ENCODE measurements around the gene MSMO1. TPM values are rescaled to one million over a fixed set of nuclear protein-coding genes. Genes with fewer than 3 reads are reported as not detected.
"Not testable (repeated sequence)": the region's sequence is repeated elsewhere in the genome, so short reads cannot be mapped to it uniquely, and the experiment has no call there.

The MSMO1 gene
- 145 TPM for polyA plus RNA-seq
- long read RNA-seq, donor 1, transcript MSMO1-201 (6 exons, 2,269 nt): major isoform, 55 of 202 reads
- long read RNA-seq, donor 1, partial matches to known transcripts: 142 of 202 reads
- long read RNA-seq, donor 1, other reads (novel, unspliced or antisense): 0 of 202 reads
- long read RNA-seq, donor 2, transcript MSMO1-202 (5 exons, 1,789 nt): minor isoform, 5 of 159 reads
- long read RNA-seq, donor 2, transcript MSMO1-201 (6 exons, 2,269 nt): major isoform, 126 of 159 reads
- long read RNA-seq, donor 2, partial matches to known transcripts: 27 of 159 reads
- long read RNA-seq, donor 2, other reads (novel, unspliced or antisense): 0 of 159 reads
- long read RNA-seq, donor 3, transcript MSMO1-201 (6 exons, 2,269 nt): major isoform, 106 of 133 reads
- long read RNA-seq, donor 3, transcript MSMO1-202 (5 exons, 1,789 nt): minor isoform, 5 of 133 reads
- long read RNA-seq, donor 3, partial matches to known transcripts: 14 of 133 reads
- long read RNA-seq, donor 3, other reads (novel, unspliced or antisense): 6 of 133 reads
- long read RNA-seq, donor 4, transcript MSMO1-201 (6 exons, 2,269 nt): major isoform, 8 of 9 reads
- long read RNA-seq, donor 4, partial matches to known transcripts: 0 of 9 reads
- long read RNA-seq, donor 4, other reads (novel, unspliced or antisense): 0 of 9 reads
- long read RNA-seq, donor 5, transcript MSMO1-201 (6 exons, 2,269 nt): major isoform, 26 of 28 reads
- long read RNA-seq, donor 5, partial matches to known transcripts: 0 of 28 reads
- long read RNA-seq, donor 5, other reads (novel, unspliced or antisense): 0 of 28 reads
- long read RNA-seq, donor 6, transcript MSMO1-201 (6 exons, 2,269 nt): major isoform, 64 of 253 reads
- long read RNA-seq, donor 6, partial matches to known transcripts: 186 of 253 reads
- long read RNA-seq, donor 6, other reads (novel, unspliced or antisense): 0 of 253 reads
- long read RNA-seq, donor 7, transcript MSMO1-201 (6 exons, 2,269 nt): major isoform, 16 of 45 reads
- long read RNA-seq, donor 7, partial matches to known transcripts: 27 of 45 reads
- long read RNA-seq, donor 7, other reads (novel, unspliced or antisense): 0 of 45 reads
- long read RNA-seq, donor 8, transcript MSMO1-201 (6 exons, 2,269 nt): major isoform, 104 of 154 reads
- long read RNA-seq, donor 8, partial matches to known transcripts: 46 of 154 reads
- long read RNA-seq, donor 8, other reads (novel, unspliced or antisense): 0 of 154 reads
- long read RNA-seq, donor 9, transcript MSMO1-201 (6 exons, 2,269 nt): major isoform, 57 of 85 reads
- long read RNA-seq, donor 9, partial matches to known transcripts: 17 of 85 reads
- long read RNA-seq, donor 9, other reads (novel, unspliced or antisense): 5 of 85 reads
- long read RNA-seq, donor 10, transcript MSMO1-201 (6 exons, 2,269 nt): major isoform, 88 of 108 reads
- long read RNA-seq, donor 10, partial matches to known transcripts: 16 of 108 reads
- long read RNA-seq, donor 10, other reads (novel, unspliced or antisense): 0 of 108 reads
- long read RNA-seq, donor 11, transcript MSMO1-201 (6 exons, 2,269 nt): major isoform, 72 of 89 reads
- long read RNA-seq, donor 11, partial matches to known transcripts: 8 of 89 reads
- long read RNA-seq, donor 11, other reads (novel, unspliced or antisense): 5 of 89 reads

GRCh38 chr4:165327211-165328100 lies at the start of gene MSMO1:
Gene MSMO1, plus strand, starts transcription at chr4:165327669. Its CDS starts 5,702 bp downstream, at chr4:165333371.
- no CpG with 5 or more reads among the region's 76 CpGs for WGBS (ENCODE audit: insufficient coverage, low lambda C conversion rate)
- Histone ChIP-seq H3K4me1 (ENCODE audit: control insufficient read depth, insufficient read depth, low read length) (peaks cover 5% of the 10 kb centered on the region), H3K4me3 (ENCODE audit: low read length) (peak within 1 kb of the TSS; percentile 77)

GRCh38 chr4:165279531-165279930 lies 47.9 kb upstream of the MSMO1 start:
- H3K4me1 ChIP-seq (ENCODE audit: control insufficient read depth, insufficient read depth, low read length); H3K27me3 ChIP-seq (ENCODE audit: control insufficient read depth, insufficient read depth, low read length); H3K27ac ChIP-seq (ENCODE audit: low read length); DNase-seq; H3K36me3 ChIP-seq (ENCODE audit: control insufficient read depth, insufficient read depth, low read length); H3K9me3 ChIP-seq (ENCODE audit: control insufficient read depth, low read depth, low read length); H3K4me3 ChIP-seq (ENCODE audit: low read length): not testable (repeated sequence)
- WGBS (ENCODE audit: insufficient coverage, low lambda C conversion rate): 90% methylated on average over 4 of the region's 20 CpGs

More at GRCh38 chr4:165327211-165328100, at the start of gene MSMO1:
- DNase-seq: peak; percentile 100
- Histone ChIP-seq H3K27me3 (ENCODE audit: control insufficient read depth, insufficient read depth, low read length) (no peaks in the 10 kb centered on the region), H3K27ac (ENCODE audit: low read length) (peak within 1 kb of the TSS; percentile 97), H3K36me3 (ENCODE audit: control insufficient read depth, insufficient read depth, low read length) (peaks cover 7% of the 10 kb centered on the region), H3K9me3 (ENCODE audit: control insufficient read depth, low read depth, low read length) (no peaks in the 10 kb centered on the region)

- no CpG with 5 or more reads among the region's 3 CpGs for WGBS (ENCODE audit: insufficient coverage, low lambda C conversion rate)
- H3K27me3 ChIP-seq (ENCODE audit: control insufficient read depth, insufficient read depth, low read length); H3K36me3 ChIP-seq (ENCODE audit: control insufficient read depth, insufficient read depth, low read length); DNase-seq; H3K9me3 ChIP-seq (ENCODE audit: control insufficient read depth, low read depth, low read length); H3K4me1 ChIP-seq (ENCODE audit: control insufficient read depth, insufficient read depth, low read length); H3K4me3 ChIP-seq (ENCODE audit: low read length); H3K27ac ChIP-seq (ENCODE audit: low read length): not testable (repeated sequence)
Observed at GRCh38 chr4:165284697-165285096, 42.8 kb upstream of the MSMO1 start.

GRCh38 chr4:165286619-165287340 lies 40.7 kb upstream of the MSMO1 start:
- not testable (repeated sequence) for H3K4me1 ChIP-seq (ENCODE audit: control insufficient read depth, insufficient read depth, low read length); H3K27ac ChIP-seq (ENCODE audit: low read length); H3K27me3 ChIP-seq (ENCODE audit: control insufficient read depth, insufficient read depth, low read length); H3K36me3 ChIP-seq (ENCODE audit: control insufficient read depth, insufficient read depth, low read length); H3K9me3 ChIP-seq (ENCODE audit: control insufficient read depth, low read depth, low read length); DNase-seq; H3K4me3 ChIP-seq (ENCODE audit: low read length)
- no CpG with 5 or more reads among the region's 4 CpGs for WGBS (ENCODE audit: insufficient coverage, low lambda C conversion rate)

GRCh38 chr4:165288226-165288625 lies 39.2 kb upstream of the MSMO1 start:
- Histone ChIP-seq H3K4me1 (ENCODE audit: control insufficient read depth, insufficient read depth, low read length) (no peaks in the 10 kb centered on the region), H3K4me3 (ENCODE audit: low read length) (no peak overlapping the region), H3K36me3 (ENCODE audit: control insufficient read depth, insufficient read depth, low read length) (no peaks in the 10 kb centered on the region), H3K27ac (ENCODE audit: low read length) (no peak overlapping the region), H3K9me3 (ENCODE audit: control insufficient read depth, low read depth, low read length) (no peaks in the 10 kb centered on the region), H3K27me3 (ENCODE audit: control insufficient read depth, insufficient read depth, low read length) (no peaks in the 10 kb centered on the region)
- WGBS (ENCODE audit: insufficient coverage, low lambda C conversion rate): 63% methylated on average over 1 of the region's 3 CpGs
- DNase-seq: no peak

GRCh38 chr4:165288639-165289422 lies 38.6 kb upstream of the MSMO1 start:
- Histone ChIP-seq H3K4me1 (ENCODE audit: control insufficient read depth, insufficient read depth, low read length) (no peaks in the 10 kb centered on the region), H3K36me3 (ENCODE audit: control insufficient read depth, insufficient read depth, low read length) (no peaks in the 10 kb centered on the region), H3K27ac (ENCODE audit: low read length) (no peak overlapping the region), H3K4me3 (ENCODE audit: low read length) (no peak overlapping the region), H3K27me3 (ENCODE audit: control insufficient read depth, insufficient read depth, low read length) (no peaks in the 10 kb centered on the region), H3K9me3 (ENCODE audit: control insufficient read depth, low read depth, low read length) (no peaks in the 10 kb centered on the region)
- peak in 1 of 2 donors; percentile 61 for DNase-seq

GRCh38 chr4:165289423-165289785 lies 38.1 kb upstream of the MSMO1 start:
- no peak for DNase-seq
- no peaks in the 10 kb centered on the region for H3K27me3 ChIP-seq (ENCODE audit: control insufficient read depth, insufficient read depth, low read length)
- no peaks in the 10 kb centered on the region for H3K36me3 ChIP-seq (ENCODE audit: control insufficient read depth, insufficient read depth, low read length)
- no peak overlapping the region for H3K27ac ChIP-seq (ENCODE audit: low read length)
- H3K4me1 ChIP-seq (ENCODE audit: control insufficient read depth, insufficient read depth, low read length): no peaks in the 10 kb centered on the region
- H3K9me3 ChIP-seq (ENCODE audit: control insufficient read depth, low read depth, low read length): no peaks in the 10 kb centered on the region
- H3K4me3 ChIP-seq (ENCODE audit: low read length): no peak overlapping the region

GRCh38 chr4:165293061-165293460 lies 34.4 kb upstream of the MSMO1 start:
- WGBS (ENCODE audit: insufficient coverage, low lambda C conversion rate): 96% methylated on average over 5 of the region's 6 CpGs
- Histone ChIP-seq H3K9me3 (ENCODE audit: control insufficient read depth, low read depth, low read length) (no peaks in the 10 kb centered on the region), H3K27me3 (ENCODE audit: control insufficient read depth, insufficient read depth, low read length) (no peaks in the 10 kb centered on the region), H3K4me3 (ENCODE audit: low read length) (no peak overlapping the region), H3K36me3 (ENCODE audit: control insufficient read depth, insufficient read depth, low read length) (peaks cover 7% of the 10 kb centered on the region), H3K4me1 (ENCODE audit: control insufficient read depth, insufficient read depth, low read length) (no peaks in the 10 kb centered on the region), H3K27ac (ENCODE audit: low read length) (no peak overlapping the region)
- DNase-seq: peak; percentile 8 to 12

Data from large intestine (tissue), 12 donors.